GM21367 (cell line): ENCODE data around the gene GRIP2.

Source experiments
- ATAC-seq: cut with Tn5 transposase; IDR thresholded peaks from one replicate; pipeline ENCODE4 v1.9.1; 2021; ENCODE audit not compliant: unreplicated experiment

Gene GRIP2

GRCh38 chr3:14508505-14508819 lies 31.7 kb downstream of the GRIP2 start:
- ATAC-seq: no peak

GRCh38 chr3:14507757-14508504 lies 32.2 kb downstream of the GRIP2 start:
- no peak for ATAC-seq

GRCh38 chr3:14507305-14507741 lies 32.8 kb downstream of the GRIP2 start:
- no peak for ATAC-seq

- ATAC-seq: no peak
Measured at GRCh38 chr3:14506626-14507304, 33.4 kb downstream of the GRIP2 start.

- ATAC-seq: no peak
Measured at GRCh38 chr3:14505803-14506500, 34.2 kb downstream of the GRIP2 start.

- no peak for ATAC-seq
Measured at GRCh38 chr3:14505001-14505802, 34.9 kb downstream of the GRIP2 start.

GRCh38 chr3:14503706-14504065 lies 36.5 kb downstream of the GRIP2 start:
- no peak for ATAC-seq

GRCh38 chr3:14503033-14503705 lies 37.0 kb downstream of the GRIP2 start:
- ATAC-seq: no peak

GRCh38 chr3:14502472-14502871 lies 37.7 kb downstream of the GRIP2 start:
- ATAC-seq: no peak

GRCh38 chr3:14497321-14497720 lies 42.8 kb downstream of the GRIP2 start:
- no peak for ATAC-seq

GRCh38 chr3:14496351-14496750 lies 43.8 kb downstream of the GRIP2 start:
- no peak for ATAC-seq

- ATAC-seq: no peak
Measured at GRCh38 chr3:14494973-14495300, 45.2 kb downstream of the GRIP2 start.

GRCh38 chr3:14494279-14494972 lies 45.7 kb downstream of the GRIP2 start:
- ATAC-seq: no peak

- ATAC-seq: no peak
Measured at GRCh38 chr3:14492948-14493881, 46.9 kb downstream of the GRIP2 start.

GRCh38 chr3:14491396-14492190 lies 48.5 kb downstream of the GRIP2 start:
- no peak for ATAC-seq

GRCh38 chr3:14490831-14491230 lies 49.3 kb downstream of the GRIP2 start:
- no peak for ATAC-seq

GRCh38 chr3:14490255-14490654 lies 49.9 kb downstream of the GRIP2 start:
- ATAC-seq: no peak

- ATAC-seq: no peak
Measured at GRCh38 chr3:14489641-14490040, 50.5 kb downstream of the GRIP2 start.
